Hematopoietic multipotent progenitor cell (in vitro differentiated cells): ENCODE results near the gene TUBB4A. TPM values are rescaled to one million over a fixed set of nuclear protein-coding genes. Genes with fewer than 3 reads are reported as not detected.
"Not testable (repeated sequence)": the region's sequence is repeated elsewhere in the genome, so short reads cannot be mapped to it uniquely, and the experiment has no call there.

Source experiments
- DNase-seq, 3 donors: peaks; one replicate each; pipeline ENCODE4 v3.0.0-alpha.2; 2011 to 2015; ENCODE audit warnings: low read depth in 2 of 3, low spot score in 2 of 3
- total RNA-seq: library from RNA; depleted of rRNA; stranded (reverse); fragments of >200 nt; gene quantifications from one replicate; pipeline ENCODE4 v1.2.3, GENCODE V29; 2012

Gene TUBB4A
- total RNA-seq, 1 donor = 7.0 TPM

GRCh38 chr19:6527893-6528543 is 25.9 kb upstream of the TUBB4A start:
- no peak for DNase-seq

- no peak for DNase-seq
Measured at GRCh38 chr19:6524311-6524710, 22.2 kb upstream of the TUBB4A start.

- DNase-seq = no peak
Measured at GRCh38 chr19:6522712-6523111, 20.6 kb upstream of the TUBB4A start.

GRCh38 chr19:6521718-6522646 is 19.9 kb upstream of the TUBB4A start:
- DNase-seq = no peak

GRCh38 chr19:6519289-6519688 is 17.2 kb upstream of the TUBB4A start:
- no peak for DNase-seq

GRCh38 chr19:6518145-6518911 is 16.2 kb upstream of the TUBB4A start:
- DNase-seq = no peak

- DNase-seq = peak; percentile 84 to 91 (median 86)
Measured at GRCh38 chr19:6516659-6517291, 14.7 kb upstream of the TUBB4A start.

GRCh38 chr19:6516018-6516658 is 14.0 kb upstream of the TUBB4A start:
- peak in 2 of 3 donors; percentile 85 to 90 for DNase-seq

GRCh38 chr19:6514926-6515544 is 12.9 kb upstream of the TUBB4A start:
- no peak for DNase-seq

GRCh38 chr19:6514089-6514488 is 12.0 kb upstream of the TUBB4A start:
- DNase-seq = no peak

GRCh38 chr19:6510618-6511017 is 8.5 kb upstream of the TUBB4A start:
- no peak for DNase-seq

- DNase-seq = no peak
Measured at GRCh38 chr19:6509118-6509971, 7.2 kb upstream of the TUBB4A start.

GRCh38 chr19:6508028-6508771 is 6.1 kb upstream of the TUBB4A start:
- not testable (repeated sequence) for DNase-seq

GRCh38 chr19:6503407-6504201 is 1.5 kb upstream of the TUBB4A start:
- no peak for DNase-seq

- no peak for DNase-seq
Measured at GRCh38 chr19:6500837-6501739, 1.0 kb downstream of the TUBB4A start.

- DNase-seq = no peak
Measured at GRCh38 chr19:6499052-6499790, 2.9 kb downstream of the TUBB4A start.
